K562 (cell line): Measurements from ENCODE around the gene EXT2. TPM values are rescaled to one million over a fixed set of nuclear protein-coding genes. Genes with fewer than 3 reads are reported as not detected.

Experiments
- ATF7 ChIP-seq: fragments of 450-650 bp; IDR thresholded peaks from 2 replicates; pipeline ENCODE4 v1.7.1; 2014; ENCODE audit warnings: mild to moderate bottlenecking, moderate library complexity
- BRF2 ChIP-seq: IDR thresholded peaks from 3 replicates; pipeline ENCODE4 v1.6.1; 2011; ENCODE audit warnings: borderline replicate concordance, mild to moderate bottlenecking; ENCODE audit not compliant: insufficient read length, insufficient read depth
- C11orf30 ChIP-seq: fragments of 450-650 bp; IDR thresholded peaks from 2 replicates; pipeline ENCODE4 v1.6.1; 2016; ENCODE audit warnings: low read depth, mild to moderate bottlenecking
- CXXC5 ChIP-seq: fragments of 250-450 bp; sonication (Bioruptor Pico); IDR thresholded peaks from 2 replicates; pipeline ENCODE4 v1.8.0; 2022; ENCODE audit warnings: inconsistent platforms, mild to moderate bottlenecking, moderate library complexity
- GTF2A2 ChIP-seq: IDR thresholded peaks from 2 replicates; pipeline ENCODE4 v1.6.1; 2016; ENCODE audit warnings: mild to moderate bottlenecking, missing genetic modification characterization, missing compliant biosample characterization
- KAT2B ChIP-seq: IDR thresholded peaks from one replicate; pipeline ENCODE4 v1.6.1; 2012; ENCODE audit warnings: low read depth, mild to moderate bottlenecking, control low read depth, inconsistent platforms, low read length, moderate library complexity
- SRF ChIP-seq, 2 experiments: fragments of 250-450, 450-650 bp in 1 of 2; sonication (Bioruptor Pico) in 1 of 2; sonication (generic) in 1 of 2; formaldehyde crosslinking; IDR thresholded peaks; 2 replicates each; pipeline versions ENCODE4 v1.5.0 to v1.5.1; 2020 to 2022; ENCODE audit warnings: mild to moderate bottlenecking in 1 of 2, missing genetic modification reagents in 1 of 2
- TEAD1 ChIP-seq, 2 experiments: fragments of 450-650 bp in 1 of 2; sonication (generic) in 1 of 2; formaldehyde crosslinking; IDR thresholded peaks; 2 replicates each; pipeline versions ENCODE4 v1.4.0 to v1.8.0; 2020 to 2022; ENCODE audit warnings: mild to moderate bottlenecking in 2 of 2, missing genetic modification reagents in 1 of 2
- THAP7 ChIP-seq: fragments of 250-450 bp; sonication (Bioruptor Pico); IDR thresholded peaks from 2 replicates; pipeline ENCODE4 v1.5.0; 2021
- UBTF ChIP-seq, 2 experiments: IDR thresholded peaks; 2 replicates each; pipeline ENCODE4 v1.6.1; 2012; ENCODE audit warnings: improper control_type of control experiment in 2 of 2, low read depth in 2 of 2, low read length in 2 of 2, borderline replicate concordance in 1 of 2
- XRCC5 ChIP-seq: fragments of 200-400 bp; formaldehyde crosslinking; IDR thresholded peaks from 2 replicates; pipeline ENCODE4 v1.6.1; 2017; ENCODE audit warnings: low read depth, mild to moderate bottlenecking, low read length
- ZBTB49 ChIP-seq: sonication (generic); formaldehyde crosslinking; IDR thresholded peaks from 2 replicates; pipeline ENCODE4 v1.8.0; 2022; ENCODE audit warnings: missing genetic modification reagents, mild to moderate bottlenecking, borderline replicate concordance
- ZBTB7A ChIP-seq: IDR thresholded peaks from 2 replicates; pipeline ENCODE4 v1.6.1; 2011; ENCODE audit warnings: low read depth, mild to moderate bottlenecking, low read length, moderate library complexity, borderline replicate concordance; ENCODE audit not compliant: control insufficient read depth
- ZNF239 ChIP-seq: fragments of 250-450 bp; sonication (Bioruptor Pico); IDR thresholded peaks from 2 replicates; pipeline ENCODE4 v1.4.0; 2020; ENCODE audit warnings: mild to moderate bottlenecking
- ZNF780A ChIP-seq: fragments of 250-450 bp; sonication (Bioruptor Pico); IDR thresholded peaks from 2 replicates; pipeline ENCODE4 v1.5.0; 2021; ENCODE audit warnings: mild to moderate bottlenecking
- ZNF79 ChIP-seq: fragments of 250-450 bp; sonication (Bioruptor Pico); IDR thresholded peaks from 2 replicates; pipeline ENCODE4 v1.4.0; 2020; ENCODE audit warnings: low read depth, mild to moderate bottlenecking, moderate library complexity
- ZZZ3 ChIP-seq: fragments of 450-650 bp; IDR thresholded peaks from 2 replicates; pipeline ENCODE4 v1.6.1; 2016; ENCODE audit warnings: antibody characterized with exemption, mild to moderate bottlenecking, moderate library complexity
- polyA plus RNA-seq, 8 experiments: library from polyadenylated mRNA; depleted of rRNA in 4 of 8; stranded (reverse) in 5 of 8; unstranded in 3 of 8; fragments of >200 nt; fragmentation: Nextera tagmentation in 2 of 8; fragmentation: Illumina TruSeq in 1 of 8; extraction: Ambion mirVana in 2 of 8; extraction: Trizol in 1 of 8; gene quantifications; 2 replicates each; pipeline versions ENCODE4 v1.2.1 to v1.2.3, GENCODE V29; 2011 to 2014; ENCODE audit warnings: inconsistent platforms in 1 of 8, missing spikeins in 1 of 8
- total RNA-seq, 7 experiments: library from RNA; depleted of rRNA in 6 of 7; stranded (reverse); fragments of >200 nt in 6 of 7; fragmentation: Illumina TruSeq in 2 of 7; extraction: Trizol in 2 of 7; gene quantifications; 2 replicates each; pipeline versions ENCODE4 v1.2.1 to v1.2.3, GENCODE V29; 2011 to 2021; ENCODE audit warnings: low replicate concordance in 1 of 7

The EXT2 gene
- total and polyA plus RNA-seq, 9 of the 15 experiments (the other 6 are each of a cell fraction or from before 2014, with no cell fraction given): 7.5 to 52.1 (median 38.1) TPM

GRCh38 chr11:44095506-44096359, at the start of gene EXT2 (continued):
- no peak for TF ChIP-seq ZBTB49
- TF ChIP-seq ZBTB7A: peak; percentile 14; the same call in 1 of the 2 replicates
- TF ChIP-seq BRF2: no peak
- TF ChIP-seq UBTF (IDR thresholded peaks at IDR 0.05; ENCODE audit: borderline replicate concordance in 1 of 2, low read depth in 2 of 2, low read length in 2 of 2): peak; percentile 46 to 69; a peak in 1 of 4 replicates
- TF ChIP-seq TEAD1 (CRISPR knock-in tag; IDR thresholded peaks at IDR 0.05): peak in 1 of 2 experiments; percentile 64; a peak in 1 of 4 replicates
- no peak for TF ChIP-seq ZNF780A (CRISPR knock-in tag)
- no peak for TF ChIP-seq GTF2A2 (tag)
- peak; percentile 52 for TF ChIP-seq CXXC5 (CRISPR knock-in tag)
- peak; percentile 50; the same call in 1 of the 2 replicates for TF ChIP-seq ATF7
- no peak for TF ChIP-seq ZZZ3
- no peak for TF ChIP-seq ZNF79 (CRISPR knock-in tag)
- no peak for TF ChIP-seq KAT2B
- 0 out of 2 replicates have a peak, but pooled peaks have one; percentile 55 for TF ChIP-seq THAP7 (CRISPR knock-in tag)
- no peak for TF ChIP-seq SRF (CRISPR knock-in tag; IDR thresholded peaks at IDR 0.05)
- no peak for TF ChIP-seq XRCC5
- TF ChIP-seq ZNF239 (CRISPR knock-in tag): no peak
- peak; percentile 39 for TF ChIP-seq C11orf30
